ENCODE measurements around the gene KCNQ5.

- TF ChIP-seq CTCF (IDR thresholded peaks at IDR 0.05), result no peak
- TF ChIP-seq REST (IDR thresholded peaks at IDR 0.05; ENCODE audit: insufficient read depth in 1 of 2, low read depth in 2 of 2, low read length in 1 of 2), result no peak
- no peak for TF ChIP-seq TCF7L2 (IDR thresholded peaks at IDR 0.05; ENCODE audit: low read depth, low read length)
Observed at GRCh38 chr6:72715119-72715518, 93.3 kb downstream of the KCNQ5 start.

Measured in Panc1 (cell line).